D721Med (cell line): Measurements from ENCODE around the gene LDLRAP1.
"Not testable (repeated sequence)": the region's sequence is repeated elsewhere in the genome, so short reads cannot be mapped to it uniquely, and the experiment has no call there.

Source experiments
- DNase-seq: peaks from one replicate; pipeline ENCODE4 v3.0.0; 2011; ENCODE audit warnings: low spot score; ENCODE audit not compliant: insufficient read length
- FAIRE-seq: peaks from 2 replicates; lab custom pipeline; 2011; peaks lifted over from hg19 to GRCh38; lab: Jason Lieb, UNC
- CTCF ChIP-seq: IDR thresholded peaks from 2 replicates; pipeline ENCODE4 v1.5.1; 2012; ENCODE audit warnings: mild to moderate bottlenecking, control low read depth; ENCODE audit not compliant: insufficient read depth; ENCODE audit errors: missing control alignments

Gene LDLRAP1

GRCh38 chr1:25587290-25587689, 43.9 kb downstream of the LDLRAP1 start:
- TF ChIP-seq CTCF, result no peak
- no peak for FAIRE-seq
- no peak for DNase-seq

GRCh38 chr1:25588224-25588623, 44.8 kb downstream of the LDLRAP1 start:
- not testable (repeated sequence) for DNase-seq, FAIRE-seq

DNA sequence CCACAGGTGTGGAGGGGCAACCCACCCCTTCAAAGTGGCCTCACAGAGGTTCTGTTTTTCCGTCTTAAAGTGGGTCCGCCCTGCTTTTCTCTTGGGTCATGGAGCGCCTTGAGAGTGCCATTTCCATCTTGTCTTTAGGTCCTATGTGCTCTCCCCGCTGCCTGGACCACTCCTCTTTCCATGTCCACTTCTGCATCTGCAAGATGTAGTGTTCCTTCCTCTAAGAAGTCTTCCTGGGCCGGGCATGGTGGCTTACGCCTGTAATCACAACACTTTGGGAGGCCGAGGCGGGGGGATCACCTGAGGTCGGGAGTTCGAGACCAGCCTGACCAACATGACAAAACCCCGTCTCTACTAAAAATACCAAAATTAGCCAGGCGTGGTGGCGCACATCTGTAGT, 45.4 kb downstream of the LDLRAP1 start:
- DNase-seq, FAIRE-seq: not testable (repeated sequence)

GRCh38 chr1:25590096-25590824, 46.9 kb downstream of the LDLRAP1 start:
- TF ChIP-seq CTCF, result no peak

GRCh38 chr1:25593861-25594260, 50.5 kb downstream of the LDLRAP1 start:
- DNase-seq (no peak), FAIRE-seq (no peak)
- no peak for TF ChIP-seq CTCF

More at GRCh38 chr1:25590096-25590824, 46.9 kb downstream of the LDLRAP1 start:
- DNase-seq, result no peak
- no peak for FAIRE-seq

GRCh38 chr1:25594971-25595370, 51.6 kb downstream of the LDLRAP1 start:
- TF ChIP-seq CTCF, result no peak
- FAIRE-seq (no peak), DNase-seq (no peak)

DNA sequence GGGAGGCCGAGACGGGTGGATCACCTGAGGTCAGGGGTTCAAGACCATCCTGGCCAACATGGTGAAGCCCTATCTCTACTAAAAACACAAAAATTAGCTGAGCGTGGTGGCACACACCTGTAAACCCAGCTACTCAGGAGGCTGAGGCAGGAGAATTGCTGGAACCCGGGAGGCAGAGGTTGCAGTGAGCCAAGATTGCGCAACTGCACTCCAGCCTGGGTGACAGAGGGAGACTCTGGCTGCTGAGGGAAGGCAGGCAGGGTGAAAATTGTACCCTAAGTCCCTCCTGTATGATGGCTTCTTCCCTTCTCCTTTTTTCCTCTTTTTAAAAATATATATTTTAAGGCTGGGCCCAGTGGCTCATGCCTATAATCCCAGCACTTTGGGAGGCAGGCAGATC, 53.2 kb downstream of the LDLRAP1 start:
- DNase-seq, FAIRE-seq: not testable (repeated sequence)

- TF ChIP-seq CTCF, result no peak
- DNase-seq (no peak), FAIRE-seq (no peak)
Observed at GRCh38 chr1:25598879-25599278, 55.5 kb downstream of the LDLRAP1 start.
